COLO668 (cell line): ENCODE measurements around the gene AP1M1.

Source experiments
- DNase-seq: peaks from one replicate; lab custom pipeline; 2025; ENCODE audit not compliant: unreplicated experiment; lab: John Stamatoyannopoulos, UW

AP1M1 gene

DNA sequence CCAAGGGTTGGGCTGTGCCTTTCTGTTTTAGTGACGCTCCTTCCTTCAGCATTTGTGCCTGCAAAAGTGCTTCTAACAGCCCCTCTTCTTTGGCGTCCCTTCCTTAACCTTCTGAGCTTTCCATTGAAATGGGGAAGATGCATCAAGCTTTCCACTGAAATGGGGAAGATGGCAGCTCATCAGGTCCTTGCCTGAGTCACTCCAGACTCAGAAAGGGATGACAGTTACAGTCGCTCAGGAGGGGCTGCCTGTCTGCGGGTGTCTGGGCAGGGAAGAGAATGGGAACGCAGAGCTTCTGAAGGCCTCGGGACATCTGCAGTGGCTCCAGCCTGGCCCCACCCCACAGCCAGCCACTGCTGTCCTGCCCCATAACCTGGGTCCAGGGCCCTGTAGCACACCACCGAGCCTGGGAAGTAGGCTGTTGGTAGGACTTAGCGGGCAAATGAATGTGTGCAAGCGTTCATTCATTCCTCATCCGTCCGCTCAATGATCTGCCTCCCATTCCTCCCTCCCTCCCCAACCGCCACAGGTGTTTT lies 9.8 kb downstream of the AP1M1 start:
- DNase-seq, result no peak

DNA sequence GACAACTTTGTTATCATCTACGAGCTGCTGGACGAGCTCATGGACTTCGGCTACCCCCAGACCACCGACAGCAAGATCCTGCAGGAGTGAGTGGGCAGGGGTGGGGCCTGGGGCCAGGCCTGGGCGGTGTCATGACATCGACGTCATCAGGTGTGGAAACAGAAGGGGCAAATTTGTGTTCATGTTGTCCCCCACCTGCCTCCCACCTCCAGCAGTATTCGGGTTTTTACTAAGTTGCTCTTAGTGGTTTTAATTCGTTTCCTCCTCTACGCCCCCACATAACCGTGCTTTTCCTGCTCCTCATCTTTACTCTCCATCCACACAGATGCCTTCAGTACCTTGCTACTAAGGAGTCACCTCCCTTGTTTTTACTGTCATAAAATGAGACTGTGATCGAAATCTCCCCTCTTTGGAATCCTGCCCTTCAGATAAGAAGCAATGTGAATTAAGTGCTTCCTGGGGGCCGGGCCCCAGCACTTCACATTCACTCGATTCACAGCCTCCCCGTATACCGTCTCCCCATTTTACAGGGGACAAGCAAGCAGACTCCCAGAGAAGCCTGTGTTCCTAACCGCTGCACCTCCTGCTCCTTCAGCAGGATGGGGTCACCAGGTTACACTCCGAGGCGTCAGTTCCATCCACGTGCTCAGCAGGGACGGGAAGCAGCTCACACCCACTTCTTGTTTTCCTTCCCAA lies 10.5 kb downstream of the AP1M1 start:
- no peak for DNase-seq

DNA sequence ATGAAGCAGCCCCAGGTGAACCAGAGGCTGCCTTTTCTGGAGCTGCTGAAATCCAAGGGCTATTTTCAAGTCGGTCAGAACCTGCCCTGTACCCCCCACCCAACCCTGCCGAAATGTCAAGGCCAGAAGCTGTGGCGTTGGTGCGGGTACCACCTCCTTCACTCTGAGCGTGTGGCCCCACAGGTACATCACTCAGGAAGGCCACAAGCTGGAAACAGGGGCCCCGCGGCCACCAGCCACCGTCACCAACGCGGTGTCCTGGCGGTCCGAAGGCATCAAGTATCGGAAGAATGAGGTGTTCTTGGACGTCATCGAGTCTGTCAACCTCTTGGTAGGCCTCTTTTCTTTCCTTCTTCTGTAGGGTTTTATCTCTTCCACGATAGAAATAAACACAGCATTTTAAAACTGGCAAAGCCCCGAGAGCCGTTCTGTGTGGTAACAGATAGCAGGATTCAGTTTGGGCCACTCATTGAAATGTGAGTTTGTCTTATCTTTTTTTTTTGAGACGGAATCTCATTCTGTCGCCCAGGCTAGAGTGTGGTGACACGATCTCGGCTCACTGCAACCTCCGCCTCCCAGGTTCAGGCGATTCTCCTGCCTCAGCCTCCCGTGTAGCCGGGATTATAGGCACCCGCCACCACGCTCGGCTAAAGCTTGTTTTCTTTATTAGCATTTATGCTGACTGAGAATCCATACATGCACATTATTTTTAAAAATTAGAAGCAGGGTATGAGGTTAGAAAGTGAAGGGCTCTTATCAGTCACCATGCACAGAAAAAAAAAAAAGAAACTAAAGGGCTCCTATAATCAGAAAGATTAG lies 11.3 kb downstream of the AP1M1 start:
- DNase-seq, result no peak

DNA sequence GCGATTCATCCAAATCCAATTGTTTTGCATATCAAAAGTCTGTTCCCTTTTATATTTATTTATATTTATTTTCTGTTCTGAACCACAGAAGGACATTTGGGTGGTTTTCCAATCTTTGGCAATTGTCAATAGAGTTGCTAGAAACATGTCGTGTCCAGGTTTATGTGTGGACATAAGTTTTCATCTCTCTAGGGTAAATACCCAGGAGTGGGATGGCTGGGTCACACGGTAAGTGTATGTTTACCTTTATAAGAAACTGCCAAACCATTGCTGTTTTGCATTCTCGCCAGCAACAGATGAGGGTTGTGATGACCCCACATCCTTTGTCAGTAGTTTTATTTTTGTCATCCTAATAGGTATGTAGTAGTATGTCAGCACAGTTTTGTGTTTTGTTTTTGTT lies 12.5 kb downstream of the AP1M1 start:
- no peak for DNase-seq

DNA sequence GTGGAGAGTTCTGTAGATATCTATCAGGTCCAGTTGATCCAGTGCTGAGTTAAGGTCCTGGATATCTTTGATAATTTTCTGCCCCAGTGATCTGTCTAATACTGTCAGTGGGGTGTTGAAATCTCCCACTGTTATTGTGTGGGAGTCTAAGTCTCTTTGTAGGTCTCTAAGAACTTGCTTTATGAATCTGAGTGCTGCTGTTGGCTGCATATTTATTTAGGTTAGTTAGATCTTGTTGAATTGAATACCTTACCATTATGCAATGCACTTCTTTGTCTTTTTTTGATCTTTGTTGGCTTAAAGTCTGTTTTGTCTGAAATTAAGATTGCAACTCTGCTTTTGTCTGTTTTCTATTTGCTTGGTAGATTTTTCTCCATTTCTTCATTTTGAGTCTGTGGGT lies 15.4 kb downstream of the AP1M1 start:
- DNase-seq, result no peak

DNA sequence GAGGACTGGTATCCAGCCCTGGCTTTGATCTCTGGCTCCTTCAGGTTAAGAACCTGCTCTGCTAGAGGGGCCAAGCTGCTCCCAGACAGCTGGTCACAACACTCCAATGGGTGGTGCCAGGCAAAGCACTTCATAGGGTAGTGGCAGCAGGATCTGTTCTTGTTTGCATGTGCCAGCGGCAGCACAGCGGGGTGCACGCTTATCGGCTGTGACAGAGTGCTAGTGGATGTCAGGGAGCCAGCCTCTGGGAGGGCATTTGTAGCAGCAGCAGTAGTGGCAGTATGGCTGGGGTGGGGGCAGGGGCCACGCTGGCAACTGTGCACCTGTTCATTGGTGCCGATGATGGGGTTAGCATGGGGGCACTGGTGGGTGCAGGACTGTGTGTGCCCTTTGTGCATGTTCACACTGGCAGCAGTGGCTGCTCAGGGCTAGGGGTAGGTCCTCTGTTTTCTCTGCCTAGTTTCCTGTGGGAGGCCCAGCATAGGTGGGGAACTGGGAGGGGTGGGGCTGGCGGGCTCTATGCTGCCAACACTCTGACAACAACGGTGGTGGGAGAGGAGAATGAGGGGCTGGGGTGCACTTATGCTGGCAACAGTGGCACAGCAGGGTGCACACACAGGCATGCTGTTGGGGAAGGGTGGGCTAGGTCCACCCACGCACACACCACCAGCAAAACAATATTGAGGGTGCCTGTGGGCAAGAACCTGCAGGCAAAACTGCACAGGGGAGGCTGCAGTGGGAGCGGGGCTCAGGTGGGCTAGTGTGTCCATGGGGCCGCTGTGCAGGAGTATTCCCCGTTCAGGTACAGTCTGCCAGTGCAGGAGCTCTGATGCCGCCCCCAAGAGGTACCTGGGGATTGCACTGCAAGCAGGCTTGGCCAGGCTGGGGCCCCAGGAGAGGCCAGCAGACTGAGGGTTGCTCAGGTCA lies 19.3 kb downstream of the AP1M1 start:
- DNase-seq, result no peak

DNA sequence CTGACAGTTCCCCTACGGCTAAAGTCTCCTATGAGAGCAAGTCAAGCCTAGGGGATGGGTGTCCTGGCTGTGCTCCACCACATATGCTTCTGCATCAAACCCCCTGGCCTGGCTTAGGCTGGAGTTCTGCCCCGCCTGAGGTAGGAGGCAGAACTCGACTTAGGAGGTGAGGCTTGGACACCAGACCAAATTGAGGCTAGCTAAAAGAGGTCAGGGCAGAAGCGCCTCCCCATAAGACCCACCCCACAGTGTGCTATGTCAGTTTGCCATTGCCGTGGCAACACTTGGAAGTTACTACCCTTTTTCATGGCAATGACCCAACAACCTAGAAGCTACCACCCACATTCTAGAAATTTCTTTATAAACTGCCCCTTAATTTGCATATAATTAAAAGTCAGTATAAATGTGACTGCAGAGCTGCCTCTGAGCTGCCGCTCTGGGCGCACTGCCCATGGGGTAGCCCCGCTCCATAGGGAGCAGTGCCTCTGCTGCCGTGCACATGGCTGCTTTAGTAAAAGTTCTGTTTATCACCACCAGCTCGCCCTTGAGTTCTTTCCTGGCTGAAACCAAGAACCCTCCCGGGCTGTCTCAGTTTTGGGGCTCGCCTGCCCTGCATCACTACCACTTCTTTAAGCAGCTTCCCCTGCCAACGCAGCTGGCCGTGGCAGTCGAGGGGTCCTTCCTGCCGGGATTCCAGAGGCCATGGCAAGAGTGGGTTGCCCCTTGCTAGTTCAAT lies 20.2 kb downstream of the AP1M1 start:
- no peak for DNase-seq

DNA sequence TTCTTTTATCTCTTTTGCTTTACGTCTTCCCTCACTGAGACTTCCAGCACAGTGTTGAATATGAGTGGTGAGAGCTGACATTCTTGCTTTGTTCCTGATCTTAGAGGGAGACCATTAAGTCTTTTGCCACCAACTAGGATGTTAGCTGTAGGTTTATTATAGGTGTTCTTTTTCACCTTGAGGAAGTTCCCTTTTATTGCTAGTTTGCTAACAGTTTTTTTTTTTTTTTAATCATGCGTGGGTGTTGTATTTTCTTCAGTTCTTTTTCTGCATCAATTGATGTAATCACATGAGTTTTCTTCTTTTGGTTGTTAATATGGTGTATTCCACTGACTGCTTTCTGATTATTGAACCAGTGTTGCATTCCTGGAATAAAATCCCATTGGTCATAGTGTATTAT lies 21.1 kb downstream of the AP1M1 start:
- no peak for DNase-seq

DNA sequence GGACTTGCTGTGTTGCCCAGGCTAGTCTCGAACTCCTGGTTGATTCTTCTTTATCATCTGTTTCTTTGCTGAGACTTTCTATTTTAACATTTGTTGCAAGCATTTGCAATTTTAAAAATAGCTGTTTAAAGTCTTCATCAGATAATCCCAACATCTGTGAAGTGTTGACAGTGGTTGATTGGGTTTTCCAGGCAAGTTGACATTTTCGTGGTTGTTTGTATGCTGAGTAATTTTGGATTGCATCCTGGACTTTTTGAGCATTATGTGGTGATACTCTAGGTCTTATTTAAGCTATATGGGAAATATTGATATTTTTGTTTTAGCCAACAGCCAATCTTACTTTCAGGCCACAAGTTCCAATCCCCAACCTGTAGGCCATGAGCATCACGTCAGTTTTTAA lies 25.1 kb downstream of the AP1M1 start:
- DNase-seq, result no peak

DNA sequence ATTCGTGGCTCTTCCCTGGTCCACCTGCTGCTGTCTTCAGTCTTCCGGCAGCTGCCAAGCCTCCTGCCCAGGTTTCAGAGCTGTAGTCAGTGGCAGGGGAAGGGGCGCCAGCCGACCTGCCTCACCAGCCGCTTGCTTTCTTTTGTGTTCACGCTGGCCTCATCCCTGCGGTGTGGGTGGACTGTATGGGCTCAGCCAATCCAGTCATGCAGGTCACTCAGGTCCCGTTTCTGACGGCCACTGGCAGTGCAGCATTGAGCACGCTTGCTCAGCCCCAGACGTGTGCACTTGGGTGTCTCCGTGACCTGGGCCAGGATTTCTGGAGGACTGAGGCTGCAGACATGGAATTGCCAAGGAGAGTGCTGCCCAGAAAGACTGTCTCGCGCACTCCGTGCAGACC lies 26.0 kb downstream of the AP1M1 start:
- DNase-seq, result no peak

DNA sequence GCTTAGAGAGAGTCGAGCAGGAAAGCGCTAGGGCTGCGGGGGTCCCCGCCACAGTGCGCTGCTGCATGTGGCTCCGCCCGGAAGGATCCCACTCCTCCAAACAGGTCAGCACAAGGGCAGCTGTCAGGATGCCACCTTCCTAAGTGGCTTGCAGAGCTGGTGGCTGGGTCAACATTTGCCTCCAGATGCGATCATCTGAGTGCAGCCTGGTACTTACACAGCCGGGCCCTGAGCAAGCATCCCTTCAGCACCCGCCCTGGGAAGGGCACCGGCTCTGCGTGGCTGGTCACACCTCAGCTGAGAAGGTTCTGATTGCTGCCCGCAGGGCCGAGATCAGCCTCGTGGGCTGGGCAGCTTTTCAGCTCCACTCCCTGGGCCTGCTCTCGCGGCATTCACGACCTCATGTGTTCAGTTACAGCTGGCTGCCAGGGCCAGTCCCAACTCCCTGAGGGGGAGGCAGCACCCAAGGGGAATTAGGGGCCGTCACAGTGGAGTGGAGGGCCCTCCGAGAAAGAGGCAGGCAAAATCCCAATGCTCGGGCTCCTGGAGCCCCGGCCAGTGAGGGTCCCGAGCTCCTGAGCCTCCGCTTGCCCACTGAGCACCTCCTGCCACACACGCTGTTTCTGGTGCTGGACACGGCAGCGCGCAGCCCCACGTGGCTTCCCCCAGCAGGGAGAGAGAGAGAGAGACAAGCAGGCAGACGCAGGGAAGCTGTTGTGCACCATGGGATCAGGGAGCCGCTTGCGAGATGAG lies 26.8 kb downstream of the AP1M1 start:
- DNase-seq, result no peak

DNA sequence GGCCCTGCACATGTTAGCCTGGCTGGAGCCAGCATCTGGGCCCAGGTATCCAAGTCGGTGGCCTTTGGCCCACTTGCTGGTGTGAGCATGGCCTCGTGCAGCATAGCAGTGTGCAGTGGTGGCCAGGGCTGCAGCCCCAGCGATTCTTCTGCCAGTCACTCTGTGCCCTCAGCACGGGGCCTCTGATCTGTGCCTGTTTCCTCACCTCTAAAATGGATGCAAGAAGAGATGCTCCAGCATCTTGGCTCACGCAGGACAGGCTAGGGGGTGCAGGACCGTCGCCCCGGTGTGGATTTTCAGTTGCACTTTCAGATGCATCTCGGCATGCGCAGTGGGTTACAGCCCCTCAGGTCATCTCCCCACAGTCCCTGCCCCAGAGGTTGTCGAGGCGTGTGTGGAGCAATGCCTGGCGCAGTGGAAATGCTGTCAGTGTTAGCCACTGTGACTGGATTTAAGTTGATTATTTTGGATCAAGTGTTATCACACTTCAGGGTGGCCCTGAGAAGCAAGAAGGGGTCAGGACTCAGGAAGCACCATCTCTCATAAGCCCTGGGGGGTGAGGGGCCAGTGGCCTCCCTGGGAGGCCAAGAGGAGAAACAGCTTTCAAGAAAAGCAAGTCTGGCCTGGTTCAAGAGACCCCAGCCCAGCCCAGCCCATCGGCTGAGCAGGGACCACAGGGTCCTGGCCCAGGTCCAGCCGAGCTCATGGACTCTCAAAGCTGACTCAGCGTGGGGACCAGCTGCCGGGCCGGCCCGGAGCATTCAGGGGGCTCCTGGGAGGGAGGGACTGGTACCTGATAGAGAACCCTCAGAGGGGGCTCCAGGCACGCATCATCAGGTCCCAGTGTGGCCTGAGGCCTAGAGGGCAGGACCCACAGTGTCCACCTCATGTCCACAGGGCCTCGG lies 27.8 kb downstream of the AP1M1 start:
- DNase-seq, result no peak

DNA sequence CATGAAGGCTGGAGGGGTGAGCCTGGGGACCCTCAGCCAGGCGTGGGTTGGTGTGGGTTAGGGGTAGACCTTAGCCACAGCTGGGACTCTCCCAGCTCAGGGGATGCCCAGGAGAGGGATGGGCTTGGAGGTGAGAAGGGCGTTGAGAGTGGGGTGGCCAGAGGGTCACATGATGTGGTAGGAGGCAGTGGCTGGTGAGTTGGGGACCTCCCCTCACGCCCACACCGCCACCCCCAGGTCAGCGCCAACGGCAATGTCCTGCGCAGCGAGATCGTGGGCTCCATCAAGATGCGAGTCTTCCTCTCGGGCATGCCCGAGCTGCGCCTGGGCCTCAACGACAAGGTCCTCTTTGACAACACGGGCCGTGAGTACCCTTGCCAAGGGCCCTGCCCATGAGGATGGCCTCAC lies 28.5 kb downstream of the AP1M1 start:
- DNase-seq, result no peak

DNA sequence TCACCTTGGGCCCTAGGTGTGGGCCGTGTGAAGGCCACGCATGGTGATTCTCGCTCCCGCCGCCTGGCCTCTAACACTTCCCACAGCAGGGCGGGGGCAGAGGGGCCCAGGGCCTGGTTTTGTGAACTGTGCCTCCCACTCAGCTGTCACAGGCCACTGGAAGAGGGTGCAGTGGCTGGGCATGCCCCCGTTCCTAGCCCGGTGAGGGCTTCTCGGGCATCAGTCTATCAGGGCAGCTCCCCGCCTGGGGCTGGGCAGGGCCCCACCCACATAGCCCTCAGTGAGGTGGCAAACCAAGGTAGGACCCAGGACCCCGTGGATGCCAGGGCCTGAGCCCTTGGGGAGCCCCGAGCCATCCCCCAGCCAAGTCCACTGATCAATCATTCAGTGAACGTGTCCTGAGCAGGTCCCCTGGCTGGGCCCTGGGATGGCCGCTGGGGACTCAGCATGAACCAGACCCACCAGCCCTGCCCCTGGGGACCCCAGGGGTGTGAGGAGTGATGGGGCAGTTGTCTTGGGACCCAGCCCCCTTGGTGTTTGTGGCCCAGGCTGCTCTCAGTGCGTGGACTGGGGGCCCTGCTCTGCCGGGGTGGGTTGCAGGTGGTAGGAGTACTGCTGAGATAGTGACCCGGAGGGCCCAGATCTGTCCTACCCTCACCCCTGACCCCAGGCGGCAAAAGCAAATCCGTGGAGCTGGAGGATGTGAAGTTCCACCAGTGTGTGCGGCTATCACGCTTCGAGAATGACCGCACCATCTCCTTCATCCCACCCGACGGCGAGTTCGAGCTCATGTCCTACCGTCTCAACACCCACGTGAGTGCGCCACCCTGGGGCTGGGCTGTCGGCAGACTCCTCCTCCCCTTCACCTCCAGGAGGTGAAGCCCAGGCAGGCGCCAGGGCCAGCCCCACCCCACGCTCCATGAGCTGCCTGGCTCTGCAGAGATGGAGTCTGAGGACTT lies 29.4 kb downstream of the AP1M1 start:
- DNase-seq, result no peak

DNA sequence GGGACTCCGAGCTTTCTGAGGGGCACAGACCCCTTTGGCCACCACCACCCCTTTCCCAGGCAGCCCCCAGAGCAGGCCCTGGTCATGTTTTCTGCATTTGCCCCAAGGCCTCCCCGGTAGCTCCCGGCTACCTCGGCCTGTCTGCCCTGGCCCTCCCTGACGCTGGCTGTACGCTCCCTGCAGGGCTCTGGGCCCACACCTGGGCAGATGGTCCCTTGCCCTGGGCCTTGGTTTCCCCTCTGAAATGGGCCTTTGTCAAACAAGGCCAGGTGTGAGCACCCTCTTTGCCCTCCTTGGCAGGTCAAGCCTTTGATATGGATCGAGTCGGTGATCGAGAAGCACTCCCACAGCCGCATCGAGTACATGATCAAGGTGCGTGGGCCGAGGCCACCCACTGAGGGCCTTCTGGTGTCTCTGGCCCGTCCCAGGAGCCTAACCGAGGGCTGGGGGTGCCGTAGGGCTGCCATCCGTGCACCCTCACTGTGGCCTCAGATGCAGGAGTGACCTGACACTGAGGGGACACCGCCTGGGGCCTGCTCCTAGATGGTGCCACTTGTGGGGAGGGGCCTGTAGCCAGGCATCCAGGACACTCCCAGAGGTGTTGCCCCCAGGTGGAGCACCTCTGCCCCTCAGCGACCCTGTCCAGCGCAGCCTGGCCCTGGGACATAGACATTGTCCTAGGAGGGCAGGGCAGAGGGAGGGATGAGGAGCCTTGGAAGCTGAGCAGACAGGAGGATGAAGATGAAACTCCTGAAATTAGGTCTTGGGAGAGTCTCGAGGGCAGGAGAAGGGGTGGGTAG lies 30.3 kb downstream of the AP1M1 start:
- DNase-seq, result no peak

DNA sequence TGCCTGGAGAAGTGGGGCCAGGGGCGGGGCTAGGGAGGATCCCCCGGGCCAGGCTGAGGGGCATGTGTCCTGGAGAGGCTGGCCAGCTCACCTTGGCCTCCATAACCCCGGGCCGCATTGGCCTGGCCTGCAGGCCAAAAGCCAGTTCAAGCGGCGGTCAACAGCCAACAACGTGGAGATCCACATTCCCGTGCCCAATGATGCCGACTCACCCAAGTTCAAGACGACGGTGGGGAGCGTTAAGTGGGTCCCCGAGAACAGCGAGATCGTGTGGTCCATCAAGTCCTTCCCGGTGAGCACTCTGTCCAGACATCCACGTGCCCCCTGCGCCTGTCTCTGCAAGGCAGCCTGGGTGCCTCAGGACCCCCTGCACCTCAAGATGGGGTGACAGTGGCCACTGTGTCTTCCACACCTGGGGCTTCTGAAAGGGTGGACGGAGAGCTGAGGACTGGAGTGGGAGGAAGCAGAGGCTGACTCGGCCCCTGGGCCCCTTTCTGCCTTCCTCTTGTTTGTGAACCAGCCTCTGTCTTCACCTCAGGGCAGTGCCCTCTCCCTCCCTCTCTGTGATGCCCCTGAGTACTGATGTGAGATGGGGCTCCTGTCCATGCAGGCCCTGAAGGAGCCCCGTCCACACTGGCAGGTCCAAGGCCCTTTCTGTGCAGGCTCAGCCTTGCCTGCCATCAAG lies 31.1 kb downstream of the AP1M1 start:
- no peak for DNase-seq

DNA sequence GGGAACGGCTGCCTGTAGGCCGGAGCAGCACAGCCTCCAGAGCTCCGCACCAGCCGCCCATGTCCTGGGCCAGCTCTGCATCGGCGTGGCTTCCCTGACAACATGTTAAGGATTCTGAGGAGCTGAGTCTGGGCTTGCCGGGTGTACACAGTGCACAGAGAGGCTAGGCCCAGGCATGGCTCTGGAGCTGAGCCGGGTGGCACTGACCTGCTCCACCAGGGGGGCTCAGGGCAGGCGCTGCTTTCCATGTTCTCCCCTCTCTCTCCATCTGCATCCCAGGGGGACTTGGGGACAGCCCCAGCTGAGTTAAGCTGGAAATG lies 31.6 kb downstream of the AP1M1 start:
- DNase-seq, result no peak
